GM19025 (cell line): ENCODE results near the gene LBH.

Source experiments
- ATAC-seq: cut with Tn5 transposase; IDR thresholded peaks from one replicate; pipeline ENCODE4 v1.9.1; 2021; ENCODE audit warnings: mild to moderate bottlenecking, low read depth, moderate library complexity; ENCODE audit not compliant: unreplicated experiment

Gene LBH

GRCh38 chr2:30298302-30298701 is 67.0 kb downstream of the LBH start:
- ATAC-seq = no peak

- no peak for ATAC-seq
Observed at GRCh38 chr2:30300122-30300455, 68.8 kb downstream of the LBH start.

DNA sequence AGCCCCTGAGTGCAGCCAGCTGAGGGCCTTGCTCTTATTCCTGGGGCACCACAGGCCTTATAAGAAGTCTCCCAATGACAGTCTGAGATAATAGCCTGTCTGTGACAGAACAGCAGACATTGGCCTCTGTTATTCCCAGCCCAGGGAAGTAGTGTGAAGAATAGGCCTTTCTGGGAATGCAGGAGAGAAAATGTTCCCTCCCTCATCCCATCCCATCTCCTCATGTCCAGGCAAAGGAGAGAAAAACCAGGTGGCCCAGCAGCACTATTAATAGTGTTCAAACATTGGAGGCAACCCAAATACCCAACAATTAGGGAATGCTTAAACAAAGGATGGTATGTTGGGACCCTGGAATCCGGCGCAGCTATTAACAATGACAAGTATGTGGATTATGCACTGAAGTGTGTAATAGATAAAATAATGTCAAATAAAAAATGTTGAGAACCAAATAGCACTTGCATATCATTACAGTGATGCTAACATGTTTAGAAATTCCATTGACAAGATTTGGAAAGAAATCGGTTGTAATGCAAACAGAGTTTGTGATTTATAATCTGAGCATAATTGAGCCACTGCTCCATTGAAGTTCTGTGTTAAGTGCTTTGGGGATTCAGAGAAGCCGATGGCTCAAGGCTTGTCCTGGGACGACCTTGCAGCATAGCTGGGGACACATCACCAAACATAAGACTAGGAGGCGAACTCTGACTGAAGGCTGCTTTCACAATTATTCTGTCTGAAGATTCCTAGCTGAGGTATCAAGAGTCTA is 69.3 kb downstream of the LBH start:
- ATAC-seq = no peak

- ATAC-seq = no peak
Observed at GRCh38 chr2:30301551-30301950, 70.2 kb downstream of the LBH start.

DNA sequence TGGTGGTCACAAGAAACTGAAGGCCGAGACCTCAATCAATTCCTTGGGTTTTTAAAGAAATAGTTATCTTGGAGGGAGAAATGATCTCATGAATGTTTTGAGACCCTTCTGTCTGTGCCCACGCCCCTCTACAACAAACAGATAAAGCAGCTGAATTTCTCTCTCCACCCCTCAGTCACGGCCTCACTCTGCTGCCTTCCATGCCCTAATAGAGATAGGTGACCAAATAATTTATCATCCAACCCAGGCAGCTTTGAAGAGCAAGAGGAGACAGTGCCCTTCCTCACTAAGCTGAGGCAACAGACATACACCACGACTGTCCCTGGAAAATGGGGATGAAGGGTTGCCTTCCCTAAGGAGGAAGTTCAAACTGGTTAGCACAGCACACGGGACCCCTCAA is 71.2 kb downstream of the LBH start:
- ATAC-seq = no peak

DNA sequence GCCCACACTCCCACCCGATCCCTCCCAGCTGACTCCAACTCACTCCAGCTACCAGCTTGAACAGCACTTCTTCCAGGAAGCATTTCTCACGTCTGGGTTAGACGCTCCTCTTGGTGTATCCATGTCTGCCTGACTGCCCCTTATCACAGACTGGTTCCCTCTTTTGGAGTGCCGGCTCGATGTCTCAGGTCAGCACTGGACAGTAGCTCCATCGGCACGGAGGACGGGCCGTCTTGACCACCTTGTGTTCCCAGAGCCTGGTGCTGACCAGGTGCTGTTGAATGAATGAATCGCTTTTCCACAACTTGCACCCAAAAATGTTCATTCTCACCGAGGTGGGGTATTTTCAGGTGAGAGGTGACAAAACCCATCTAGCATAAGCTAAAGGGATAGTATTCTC is 71.8 kb downstream of the LBH start:
- ATAC-seq = no peak

DNA sequence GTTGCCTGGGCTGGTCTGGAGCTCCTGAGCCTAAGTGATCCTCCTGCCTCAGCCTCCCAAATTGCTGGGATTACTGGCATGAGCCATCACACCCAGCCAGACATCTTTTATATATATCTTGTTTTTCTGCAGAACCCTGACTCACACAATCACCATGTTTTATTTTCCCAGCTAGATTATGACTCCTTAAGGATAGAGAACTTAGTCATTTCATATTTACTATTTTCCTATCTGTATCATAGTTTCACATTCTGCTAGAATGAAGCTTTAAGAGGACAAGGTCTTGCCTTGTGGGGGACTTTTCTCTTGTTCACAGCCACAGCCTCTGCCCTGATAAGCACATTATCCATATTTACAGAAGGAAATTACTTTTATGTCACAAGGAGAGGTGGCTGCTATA is 73.9 kb downstream of the LBH start:
- no peak for ATAC-seq

GRCh38 chr2:30306522-30306921 is 75.2 kb downstream of the LBH start:
- no peak for ATAC-seq

DNA sequence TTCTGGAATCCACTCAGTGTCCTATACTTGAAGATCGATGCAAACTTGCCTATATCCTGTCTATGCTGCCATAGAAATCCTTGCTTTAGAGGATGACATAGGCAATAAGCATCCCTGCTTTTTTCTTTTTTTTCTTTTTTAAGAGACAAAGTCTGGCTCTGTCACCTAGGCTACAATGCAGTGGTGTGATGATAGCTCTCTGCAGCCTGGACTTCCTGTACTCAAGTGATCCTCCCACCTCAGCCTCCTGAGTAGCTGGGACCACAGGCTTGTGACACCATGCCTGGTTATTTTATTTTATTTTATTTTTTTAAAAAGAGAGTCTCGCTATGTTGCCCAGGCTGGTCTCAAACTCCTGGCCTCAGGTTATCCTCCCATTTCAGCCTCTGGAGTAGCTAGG is 76.9 kb downstream of the LBH start:
- no peak for ATAC-seq
